RWPE1 (cell line): Measurements from ENCODE around the gene OGN.

Experiments used
- CTCF ChIA-PET: fragments of 350-600 bp; sonication (Branson Sonifier 250); formaldehyde crosslinking; extraction: SDS; loops from one replicate; lab custom pipeline; 2021; lab: Yijun Ruan, JAX
- POLR2A ChIA-PET: fragments of 400-600 bp; formaldehyde crosslinking; extraction: SDS; loops from one replicate; lab custom pipeline; 2020; ENCODE audit warnings: antibody characterized with exemption; ENCODE audit not compliant: low non-redundant PET; lab: Yijun Ruan, JAX
- DNase-seq: peaks from one replicate; pipeline ENCODE4 v3.0.0; 2012; ENCODE audit warnings: low spot score
- H3K27ac ChIP-seq: fragments of 450-650 bp; 2 replicates; pipeline ENCODE4 v1.5.1; 2017
- TF ChIP-seq, protein P1 (sequence below): fragments of 450-650 bp; conservative IDR thresholded peaks from 2 replicates; pipeline ENCODE4 v1.5.1; 2017; ENCODE audit warnings: low read depth, mild to moderate bottlenecking

The OGN gene

DNA sequence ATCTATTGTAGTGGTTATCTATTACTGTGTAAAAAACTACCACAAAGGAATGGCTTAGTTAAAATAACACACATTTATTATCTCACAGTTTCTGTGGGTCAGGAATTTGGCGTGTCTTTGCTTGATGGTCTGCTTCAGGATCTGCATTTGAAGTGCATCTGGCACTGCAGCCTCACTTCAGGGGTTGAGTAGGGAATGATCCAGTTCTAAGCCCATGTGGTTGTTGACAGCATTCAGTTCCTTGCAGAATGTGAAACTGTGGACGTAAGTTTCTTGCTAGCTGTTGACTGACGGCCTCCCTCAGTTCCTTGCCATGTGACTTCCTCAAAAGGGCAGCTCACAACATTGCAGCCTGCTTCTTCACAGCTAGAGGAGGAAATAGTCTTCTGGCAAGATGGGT lies 2.1 kb upstream of the OGN start:
- DNase-seq = no peak
- TF ChIP-seq, protein P1, sequence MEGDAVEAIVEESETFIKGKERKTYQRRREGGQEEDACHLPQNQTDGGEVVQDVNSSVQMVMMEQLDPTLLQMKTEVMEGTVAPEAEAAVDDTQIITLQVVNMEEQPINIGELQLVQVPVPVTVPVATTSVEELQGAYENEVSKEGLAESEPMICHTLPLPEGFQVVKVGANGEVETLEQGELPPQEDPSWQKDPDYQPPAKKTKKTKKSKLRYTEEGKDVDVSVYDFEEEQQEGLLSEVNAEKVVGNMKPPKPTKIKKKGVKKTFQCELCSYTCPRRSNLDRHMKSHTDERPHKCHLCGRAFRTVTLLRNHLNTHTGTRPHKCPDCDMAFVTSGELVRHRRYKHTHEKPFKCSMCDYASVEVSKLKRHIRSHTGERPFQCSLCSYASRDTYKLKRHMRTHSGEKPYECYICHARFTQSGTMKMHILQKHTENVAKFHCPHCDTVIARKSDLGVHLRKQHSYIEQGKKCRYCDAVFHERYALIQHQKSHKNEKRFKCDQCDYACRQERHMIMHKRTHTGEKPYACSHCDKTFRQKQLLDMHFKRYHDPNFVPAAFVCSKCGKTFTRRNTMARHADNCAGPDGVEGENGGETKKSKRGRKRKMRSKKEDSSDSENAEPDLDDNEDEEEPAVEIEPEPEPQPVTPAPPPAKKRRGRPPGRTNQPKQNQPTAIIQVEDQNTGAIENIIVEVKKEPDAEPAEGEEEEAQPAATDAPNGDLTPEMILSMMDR = no peak
- no peak overlapping the region for H3K27ac ChIP-seq
- CTCF ChIA-PET = no interaction called here
- POLR2A ChIA-PET = no interaction called here

DNA sequence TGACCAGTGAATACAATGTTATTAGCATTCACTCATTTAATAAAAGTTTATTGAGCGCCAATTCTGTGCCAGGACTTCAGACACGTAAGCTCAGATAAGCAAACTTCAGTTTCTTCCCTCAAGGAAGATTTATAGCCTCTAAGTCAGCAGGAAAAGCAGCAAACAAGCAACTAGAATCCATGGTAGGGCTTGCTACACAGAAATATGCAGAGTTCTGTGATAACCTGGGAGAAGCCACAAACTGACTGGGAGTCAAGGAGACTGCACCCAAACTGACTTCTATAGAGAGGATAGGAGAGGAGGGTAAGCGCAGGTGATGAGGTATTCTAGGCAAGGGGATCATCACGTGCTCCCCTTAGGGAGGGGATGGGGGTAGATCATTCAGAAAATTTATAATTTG lies 1.4 kb upstream of the OGN start:
- CTCF ChIA-PET = interaction anchor here (0.7 kb wide), 1 partner anchor 19 kb away, joined by 4 read pairs; no protein-coding TSS in a partner anchor
- no peak for DNase-seq
- TF ChIP-seq, protein P1 = no peak
- no peak overlapping the region for H3K27ac ChIP-seq
- POLR2A ChIA-PET = no interaction called here

DNA sequence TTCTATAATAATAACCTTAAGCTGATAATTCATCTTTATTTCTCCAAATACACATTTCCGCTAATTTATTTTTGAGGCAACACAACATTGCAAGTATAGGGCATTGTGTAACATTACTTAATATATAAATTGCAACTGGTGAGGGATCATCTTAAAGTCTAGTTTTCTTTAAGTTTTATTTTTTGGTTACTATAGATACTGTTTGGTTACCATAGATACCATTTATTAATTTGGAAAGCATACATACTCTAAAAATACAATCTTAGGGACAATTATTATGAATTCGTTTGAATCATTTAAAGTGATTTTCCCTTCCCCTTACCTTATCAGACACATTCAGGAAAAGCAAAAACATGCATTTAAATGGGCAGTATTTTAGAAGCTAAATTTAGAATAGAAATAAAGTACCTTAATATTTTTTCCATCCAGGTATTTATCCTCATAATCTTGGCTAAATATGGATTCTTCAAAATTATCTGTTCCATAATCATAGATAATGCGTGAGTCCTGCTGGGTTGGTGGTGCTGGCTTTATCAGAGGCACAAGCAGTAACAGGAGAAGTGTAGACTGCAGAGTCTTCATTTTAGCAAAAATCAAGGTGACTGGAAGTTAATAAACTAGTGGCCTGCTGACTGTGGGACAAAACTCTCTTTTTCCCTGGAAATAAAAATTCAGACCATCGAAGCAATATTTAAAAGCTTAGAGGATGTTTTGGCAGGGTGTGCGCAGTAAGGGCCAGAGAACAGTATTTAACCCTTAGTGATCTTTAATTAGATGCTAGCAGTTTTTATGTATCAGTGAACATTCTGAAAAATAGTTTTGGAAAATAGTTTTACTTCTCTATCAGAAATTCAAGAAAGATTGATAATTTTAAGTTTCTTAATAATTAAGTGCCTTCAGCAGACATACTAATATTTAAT lies 1.3 kb downstream of the OGN start:
- CTCF ChIA-PET = no interaction called here
- no peak overlapping the region for H3K27ac ChIP-seq
- no peak for DNase-seq
- POLR2A ChIA-PET = no interaction called here
- TF ChIP-seq, protein P1 = no peak

DNA sequence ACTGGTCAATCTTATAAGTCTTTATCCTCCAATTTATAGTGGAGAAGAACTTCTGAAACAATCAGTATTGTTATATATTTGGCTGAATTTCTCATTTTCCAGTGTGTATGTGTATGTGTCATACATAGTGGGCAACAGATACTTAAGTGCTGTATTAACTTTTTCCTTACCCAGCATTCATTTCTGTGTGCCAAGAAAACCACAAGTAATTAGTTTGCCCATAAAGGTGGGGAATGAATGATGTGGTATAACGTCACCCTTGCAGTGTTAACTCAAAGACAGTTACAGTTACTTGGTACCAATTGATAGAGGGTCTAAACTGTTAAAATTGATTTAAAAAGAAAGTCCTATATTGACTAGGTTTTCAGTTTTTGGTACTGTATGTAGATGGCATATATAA lies 2.0 kb downstream of the OGN start:
- TF ChIP-seq, protein P1 = no peak
- ChIA-PET CTCF (no interaction called here), POLR2A (no interaction called here)
- DNase-seq = no peak
- H3K27ac ChIP-seq = no peak overlapping the region

DNA sequence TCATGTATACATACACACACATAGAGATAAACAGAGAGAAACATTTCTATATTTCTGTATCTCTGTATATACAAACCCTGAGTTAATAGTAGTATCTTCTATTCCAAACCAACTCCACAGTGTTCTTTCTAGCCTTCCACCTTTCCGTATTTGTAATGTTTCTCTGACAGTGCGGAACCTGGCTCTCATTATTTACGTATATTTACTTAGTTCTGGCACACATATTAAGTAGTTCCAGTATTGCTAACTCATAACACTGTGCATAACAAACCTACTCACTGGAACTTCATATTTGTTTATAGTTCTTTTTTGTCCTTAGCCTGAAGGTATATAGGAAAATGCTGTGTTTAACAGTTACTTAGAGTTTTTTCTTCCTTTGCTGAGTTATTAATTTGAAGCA lies 6.5 kb downstream of the OGN start:
- H3K27ac ChIP-seq = no peak overlapping the region
- ChIA-PET POLR2A (no interaction called here), CTCF (no interaction called here)
- no peak for DNase-seq
- TF ChIP-seq, protein P1 = no peak

DNA sequence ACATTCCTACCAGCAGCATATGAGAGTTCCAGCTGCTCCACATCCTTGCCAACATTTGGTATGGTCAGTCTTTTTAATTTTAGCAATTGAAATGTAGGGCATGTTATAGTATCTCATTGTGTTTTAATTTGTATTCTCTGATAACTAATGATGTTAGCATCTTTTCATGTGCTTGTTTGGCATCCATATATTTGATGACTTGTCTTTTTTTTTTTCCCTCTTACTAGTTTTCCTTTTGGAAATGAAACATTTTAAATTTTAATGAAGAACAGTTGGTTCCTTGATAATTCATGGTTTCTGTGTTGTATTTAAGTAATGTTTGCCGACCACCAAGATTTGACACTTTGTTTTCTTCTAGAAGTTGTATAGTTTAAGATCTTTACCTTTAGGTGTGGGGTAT lies 8.8 kb downstream of the OGN start:
- H3K27ac ChIP-seq = no peak overlapping the region
- ChIA-PET POLR2A (no interaction called here), CTCF (no interaction called here)
- no peak for DNase-seq
- TF ChIP-seq, protein P1 = no peak
